ENCODE results near the gene PSMB4.

Gene PSMB4

GRCh38 chr1:151361883-151362282, 37.5 kb upstream of the PSMB4 start:
- DNase-seq (ENCODE audit: low spot score) = no peak
- Histone ChIP-seq H3K4me3 (ENCODE audit: low read length in 2 of 2) (peak overlapping the region in 1 of 2 donors; percentile 55), H4K8ac (ENCODE audit: low read depth, low read length) (no peak overlapping the region), H3K14ac (ENCODE audit: low read length) (no peak overlapping the region), H3K4ac (ENCODE audit: low read length) (no peak overlapping the region), H3K4me1 (ENCODE audit: control insufficient read depth in 2 of 2, insufficient read depth in 1 of 2, low read depth in 1 of 2, low read length in 2 of 2) (peaks cover 0 to 2% of the 10 kb centered on the region in 2 donors), H3K79me1 (ENCODE audit: low read depth, low read length) (no peaks in the 10 kb centered on the region), H2AK5ac (ENCODE audit: low read depth, low read length) (no peak overlapping the region), H3K23ac (ENCODE audit: low read depth, low read length, poor library complexity) (no peak overlapping the region), H4K91ac (ENCODE audit: low read depth, low read length, poor library complexity) (no peak overlapping the region), H3K27ac (replicated peaks; ENCODE audit: low read length) (no peak overlapping the region), H2BK120ac (ENCODE audit: low read depth, low read length) (no peak overlapping the region), H3K9me3 (replicated peaks in 1 of 2; ENCODE audit: control insufficient read depth in 2 of 2, insufficient read depth in 1 of 2, low read depth in 1 of 2, low read length in 2 of 2) (peaks cover 11 to 28% of the 10 kb centered on the region in 2 donors), H2BK15ac (ENCODE audit: low read length) (no peak overlapping the region), H2AFZ (ENCODE audit: low read length) (no peak overlapping the region), H3K9ac (ENCODE audit: low read depth, low read length, poor library complexity) (no peak overlapping the region), H3K18ac (ENCODE audit: low read length) (no peak overlapping the region), H3K36me3 (replicated peaks in 1 of 2; ENCODE audit: control insufficient read depth in 2 of 2, insufficient read depth in 2 of 2, low read length in 2 of 2) (peaks cover 25 to 36% of the 10 kb centered on the region in 2 donors), H2BK12ac (ENCODE audit: low read length) (no peak overlapping the region), H3K27me3 (ENCODE audit: control insufficient read depth in 3 of 3, insufficient read depth in 3 of 3, low read depth in 1 of 3, low read length in 3 of 3) (no peaks in the 10 kb centered on the region), H2BK5ac (ENCODE audit: low read length) (no peak overlapping the region), H3K4me2 (ENCODE audit: insufficient read depth, low read length, poor library complexity, severe bottlenecking) (no peak overlapping the region)

- H3K4me1 ChIP-seq (ENCODE audit: control insufficient read depth in 2 of 2, insufficient read depth in 1 of 2, low read depth in 1 of 2, low read length in 2 of 2) = no peaks in the 10 kb centered on the region
Measured at GRCh38 chr1:151362308-151363155, 36.8 kb upstream of the PSMB4 start.

GRCh38 chr1:151364996-151365395, 34.4 kb upstream of the PSMB4 start:
- no peak for DNase-seq (ENCODE audit: low spot score)
- Histone ChIP-seq H4K8ac (ENCODE audit: low read depth, low read length) (no peak overlapping the region), H3K4me2 (ENCODE audit: insufficient read depth, low read length, poor library complexity, severe bottlenecking) (no peak overlapping the region), H3K36me3 (replicated peaks in 1 of 2; ENCODE audit: control insufficient read depth in 2 of 2, insufficient read depth in 2 of 2, low read length in 2 of 2) (peaks cover 37 to 59% of the 10 kb centered on the region in 2 donors), H3K14ac (ENCODE audit: low read length) (no peak overlapping the region), H3K4me1 (ENCODE audit: control insufficient read depth in 2 of 2, insufficient read depth in 1 of 2, low read depth in 1 of 2, low read length in 2 of 2) (peaks cover 0 to under 1% of the 10 kb centered on the region in 2 donors), H3K4ac (ENCODE audit: low read length) (no peak overlapping the region), H3K9ac (ENCODE audit: low read depth, low read length, poor library complexity) (no peak overlapping the region), H2BK120ac (ENCODE audit: low read depth, low read length) (no peak overlapping the region), H3K27me3 (ENCODE audit: control insufficient read depth in 3 of 3, insufficient read depth in 3 of 3, low read depth in 1 of 3, low read length in 3 of 3) (no peaks in the 10 kb centered on the region), H3K79me1 (ENCODE audit: low read depth, low read length) (no peaks in the 10 kb centered on the region), H3K18ac (ENCODE audit: low read length) (no peak overlapping the region), H2BK5ac (ENCODE audit: low read length) (no peak overlapping the region), H4K91ac (ENCODE audit: low read depth, low read length, poor library complexity) (no peak overlapping the region), H2BK15ac (ENCODE audit: low read length) (no peak overlapping the region), H3K23ac (ENCODE audit: low read depth, low read length, poor library complexity) (no peak overlapping the region), H3K27ac (replicated peaks; ENCODE audit: low read length) (no peak overlapping the region), H3K9me3 (replicated peaks in 1 of 2; ENCODE audit: control insufficient read depth in 2 of 2, insufficient read depth in 1 of 2, low read depth in 1 of 2, low read length in 2 of 2) (peaks cover 11 to 28% of the 10 kb centered on the region in 2 donors), H3K4me3 (ENCODE audit: low read length in 2 of 2) (peak overlapping the region in 1 of 2 donors; percentile 58), H2AK5ac (ENCODE audit: low read depth, low read length) (no peak overlapping the region), H2BK12ac (ENCODE audit: low read length) (no peak overlapping the region), H2AFZ (ENCODE audit: low read length) (no peak overlapping the region)
- no CpG with 5 or more reads among the region's 4 CpGs for WGBS, 2 donors (ENCODE audit: extremely low coverage in 2 of 2, insufficient read length in 2 of 2, insufficient replicate concordance in 1 of 2)

More at GRCh38 chr1:151362308-151363155, 36.8 kb upstream of the PSMB4 start:
- Histone ChIP-seq H2BK12ac (ENCODE audit: low read length) (no peak overlapping the region), H2BK5ac (ENCODE audit: low read length) (no peak overlapping the region), H4K8ac (ENCODE audit: low read depth, low read length) (no peak overlapping the region), H2AFZ (ENCODE audit: low read length) (no peak overlapping the region), H2BK15ac (ENCODE audit: low read length) (no peak overlapping the region), H3K79me1 (ENCODE audit: low read depth, low read length) (no peaks in the 10 kb centered on the region), H3K18ac (ENCODE audit: low read length) (no peak overlapping the region), H2BK120ac (ENCODE audit: low read depth, low read length) (no peak overlapping the region), H3K27ac (replicated peaks; ENCODE audit: low read length) (no peak overlapping the region), H3K4me3 (ENCODE audit: low read length in 2 of 2) (peak overlapping the region in 1 of 2 donors; percentile 55), H2AK5ac (ENCODE audit: low read depth, low read length) (no peak overlapping the region), H3K9me3 (replicated peaks in 1 of 2; ENCODE audit: control insufficient read depth in 2 of 2, insufficient read depth in 1 of 2, low read depth in 1 of 2, low read length in 2 of 2) (peaks cover 11 to 28% of the 10 kb centered on the region in 2 donors), H3K4ac (ENCODE audit: low read length) (no peak overlapping the region), H3K4me2 (ENCODE audit: insufficient read depth, low read length, poor library complexity, severe bottlenecking) (no peak overlapping the region), H3K9ac (ENCODE audit: low read depth, low read length, poor library complexity) (no peak overlapping the region), H3K36me3 (replicated peaks in 1 of 2; ENCODE audit: control insufficient read depth in 2 of 2, insufficient read depth in 2 of 2, low read length in 2 of 2) (peaks cover 27 to 39% of the 10 kb centered on the region in 2 donors), H3K23ac (ENCODE audit: low read depth, low read length, poor library complexity) (no peak overlapping the region), H3K27me3 (ENCODE audit: control insufficient read depth in 3 of 3, insufficient read depth in 3 of 3, low read depth in 1 of 3, low read length in 3 of 3) (no peaks in the 10 kb centered on the region), H4K91ac (ENCODE audit: low read depth, low read length, poor library complexity) (no peak overlapping the region), H3K14ac (ENCODE audit: low read length) (no peak overlapping the region)
- no peak for DNase-seq (ENCODE audit: low spot score)
- no CpG with 5 or more reads among the region's 3 CpGs for WGBS, 2 donors (ENCODE audit: extremely low coverage in 2 of 2, insufficient read length in 2 of 2, insufficient replicate concordance in 1 of 2)

- no CpG with 5 or more reads among the region's 8 CpGs for WGBS, 2 donors (ENCODE audit: extremely low coverage in 2 of 2, insufficient read length in 2 of 2, insufficient replicate concordance in 1 of 2)
- no peak for DNase-seq (ENCODE audit: low spot score)
Measured at GRCh38 chr1:151367658-151368392, 31.5 kb upstream of the PSMB4 start.

More at GRCh38 chr1:151367658-151368392, 31.5 kb upstream of the PSMB4 start:
- H3K23ac ChIP-seq (ENCODE audit: low read depth, low read length, poor library complexity) = no peak overlapping the region
- H3K9ac ChIP-seq (ENCODE audit: low read depth, low read length, poor library complexity) = no peak overlapping the region
- no peak overlapping the region for H2AFZ ChIP-seq (ENCODE audit: low read length)
- H4K91ac ChIP-seq (ENCODE audit: low read depth, low read length, poor library complexity) = no peak overlapping the region
- no peak overlapping the region for H2BK5ac ChIP-seq (ENCODE audit: low read length)
- H2BK120ac ChIP-seq (ENCODE audit: low read depth, low read length) = no peak overlapping the region
- no peaks in the 10 kb centered on the region for H3K79me1 ChIP-seq (ENCODE audit: low read depth, low read length)
- H3K4me2 ChIP-seq (ENCODE audit: insufficient read depth, low read length, poor library complexity, severe bottlenecking) = no peak overlapping the region
- peaks cover 4 to 10% of the 10 kb centered on the region in 2 donors for H3K4me1 ChIP-seq (ENCODE audit: control insufficient read depth in 2 of 2, insufficient read depth in 1 of 2, low read depth in 1 of 2, low read length in 2 of 2)
- H2BK12ac ChIP-seq (ENCODE audit: low read length) = no peak overlapping the region
- no peak overlapping the region for H3K4ac ChIP-seq (ENCODE audit: low read length)
- peaks cover 34 to 59% of the 10 kb centered on the region in 2 donors for H3K36me3 ChIP-seq (replicated peaks in 1 of 2; ENCODE audit: control insufficient read depth in 2 of 2, insufficient read depth in 2 of 2, low read length in 2 of 2)
- H3K9me3 ChIP-seq (replicated peaks in 1 of 2; ENCODE audit: control insufficient read depth in 2 of 2, insufficient read depth in 1 of 2, low read depth in 1 of 2, low read length in 2 of 2) = peaks cover 5 to 16% of the 10 kb centered on the region in 2 donors
- no peak overlapping the region for H3K27ac ChIP-seq (replicated peaks; ENCODE audit: low read length)
- no peak overlapping the region for H3K4me3 ChIP-seq (ENCODE audit: low read length in 2 of 2)
- no peak overlapping the region for H2BK15ac ChIP-seq (ENCODE audit: low read length)
- H4K8ac ChIP-seq (ENCODE audit: low read depth, low read length) = no peak overlapping the region
- H3K14ac ChIP-seq (ENCODE audit: low read length) = no peak overlapping the region
- no peak overlapping the region for H3K18ac ChIP-seq (ENCODE audit: low read length)
- no peaks in the 10 kb centered on the region for H3K27me3 ChIP-seq (ENCODE audit: control insufficient read depth in 3 of 3, insufficient read depth in 3 of 3, low read depth in 1 of 3, low read length in 3 of 3)
- H2AK5ac ChIP-seq (ENCODE audit: low read depth, low read length) = no peak overlapping the region
